HG02610 (cell line): Measurements from ENCODE around the gene CUX1.

Source experiments
- ATAC-seq: cut with Tn5 transposase; IDR thresholded peaks from one replicate; pipeline ENCODE4 v1.9.1; 2021; ENCODE audit warnings: mild to moderate bottlenecking, moderate library complexity; ENCODE audit not compliant: unreplicated experiment

Gene CUX1

GRCh38 chr7:101952355-101953247, 135.2 kb downstream of the CUX1 start:
- ATAC-seq = no peak

GRCh38 chr7:101953248-101953819, 135.9 kb downstream of the CUX1 start:
- peak; percentile 83 for ATAC-seq

- ATAC-seq = no peak
Measured at GRCh38 chr7:101954499-101954898, 137.1 kb downstream of the CUX1 start.

- ATAC-seq = no peak
Measured at GRCh38 chr7:101956130-101956529, 138.7 kb downstream of the CUX1 start.

- ATAC-seq = no peak
Measured at GRCh38 chr7:101957744-101958525, 140.5 kb downstream of the CUX1 start.

GRCh38 chr7:101959342-101959741, 141.9 kb downstream of the CUX1 start:
- no peak for ATAC-seq

GRCh38 chr7:101959829-101960228, 142.4 kb downstream of the CUX1 start:
- ATAC-seq = no peak

- no peak for ATAC-seq
Measured at GRCh38 chr7:101960323-101960722, 142.9 kb downstream of the CUX1 start.

- no peak for ATAC-seq
Measured at GRCh38 chr7:101960985-101961708, 143.7 kb downstream of the CUX1 start.

GRCh38 chr7:101961811-101962210, 144.4 kb downstream of the CUX1 start:
- no peak for ATAC-seq

- no peak for ATAC-seq
Measured at GRCh38 chr7:101963693-101964092, 146.3 kb downstream of the CUX1 start.

- ATAC-seq = no peak
Measured at GRCh38 chr7:101964680-101965452, 147.4 kb downstream of the CUX1 start.

GRCh38 chr7:101968720-101969466, 151.5 kb downstream of the CUX1 start:
- no peak for ATAC-seq

- ATAC-seq = no peak
Measured at GRCh38 chr7:101969997-101970585, 152.7 kb downstream of the CUX1 start.

- ATAC-seq = no peak
Measured at GRCh38 chr7:101970801-101971200, 153.4 kb downstream of the CUX1 start.

GRCh38 chr7:101971457-101971856, 154.0 kb downstream of the CUX1 start:
- ATAC-seq = no peak

GRCh38 chr7:101972627-101973026, 155.2 kb downstream of the CUX1 start:
- no peak for ATAC-seq

- ATAC-seq = no peak
Measured at GRCh38 chr7:101973130-101973529, 155.7 kb downstream of the CUX1 start.

GRCh38 chr7:101974393-101974792, 157.0 kb downstream of the CUX1 start:
- no peak for ATAC-seq
